GM19238 (cell line): ENCODE results near the gene MYO1E.
"Not testable (repeated sequence)": the region's sequence is repeated elsewhere in the genome, so short reads cannot be mapped to it uniquely, and the experiment has no call there.

Experiments used
- DNase-seq: peaks from one replicate; pipeline ENCODE4 v3.0.0; 2011; ENCODE audit warnings: low spot score; ENCODE audit not compliant: insufficient read length

Gene MYO1E

GRCh38 chr15:59352189-59352588 lies 20.5 kb downstream of the MYO1E start:
- no peak for DNase-seq

DNA sequence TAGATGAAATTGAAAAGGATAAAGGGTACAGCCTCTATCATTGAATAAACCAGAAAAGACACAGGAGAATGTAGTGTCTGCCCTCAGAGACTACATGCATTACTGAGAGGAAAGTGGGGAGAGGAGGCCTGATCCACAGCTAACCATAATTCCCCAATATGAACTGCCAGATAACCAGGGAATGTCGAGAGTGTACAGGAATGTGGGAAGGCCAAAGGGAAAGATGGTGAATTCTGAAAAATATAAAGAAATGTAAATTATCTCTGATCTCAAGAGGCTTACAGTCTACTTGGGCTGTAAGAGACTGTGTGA lies 22.3 kb downstream of the MYO1E start:
- no peak for DNase-seq

DNA sequence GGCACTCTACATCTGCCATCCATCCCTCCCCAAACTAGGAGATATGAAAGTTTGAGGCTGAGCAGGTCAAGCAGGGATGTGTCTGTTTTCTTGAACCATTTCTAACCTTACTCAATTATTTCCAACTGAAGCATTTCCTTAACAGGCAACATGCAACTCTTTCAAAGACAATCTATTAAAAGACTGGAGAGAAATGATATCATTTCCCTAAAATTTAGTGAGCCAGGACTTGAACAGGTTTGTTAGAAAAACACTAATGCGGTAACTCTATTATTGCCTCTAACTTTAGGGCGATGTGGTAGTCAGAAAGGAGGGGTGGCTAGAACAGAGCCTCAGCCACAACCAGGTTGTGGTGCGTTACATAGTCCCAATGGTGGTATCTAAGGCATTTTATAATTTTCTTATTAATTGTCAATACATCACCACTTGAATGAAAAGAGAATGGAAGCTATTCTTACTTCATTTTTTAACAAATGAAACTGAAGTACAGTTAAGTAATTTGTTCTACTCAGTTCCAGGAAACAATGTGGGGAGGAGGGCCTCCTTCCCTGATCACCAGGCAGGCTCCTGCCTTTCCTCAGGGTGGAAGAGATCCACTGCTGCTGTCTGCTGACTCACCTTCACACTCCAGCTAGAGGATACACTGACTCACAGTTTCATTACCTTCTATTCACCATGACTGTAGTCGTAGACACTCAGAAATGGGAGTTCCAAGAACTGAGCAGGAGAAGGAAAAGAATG lies 22.8 kb downstream of the MYO1E start:
- no peak for DNase-seq

DNA sequence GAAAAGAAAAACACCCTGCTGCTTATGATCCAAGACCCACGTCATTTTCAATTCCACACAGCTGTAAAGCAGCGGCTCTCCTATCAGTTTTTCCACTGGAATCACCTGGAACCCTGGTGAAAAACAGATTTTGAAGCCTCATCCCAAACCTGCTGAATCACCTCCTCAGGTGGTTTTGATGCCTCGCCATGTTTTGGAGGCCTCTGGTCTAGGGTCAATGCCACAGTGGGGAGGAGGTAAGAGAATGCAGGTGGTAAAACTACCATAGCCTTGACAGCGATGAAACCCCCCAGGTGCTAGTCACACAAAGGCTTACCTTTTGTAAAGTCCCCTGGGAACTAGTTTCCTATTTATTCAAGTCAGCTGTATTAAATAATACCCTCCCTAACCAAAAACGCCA lies 24.8 kb downstream of the MYO1E start:
- DNase-seq = no peak

- DNase-seq = no peak
These were observed 25.7 kb downstream of the MYO1E start for GRCh38 chr15:59346951-59347350.

DNA sequence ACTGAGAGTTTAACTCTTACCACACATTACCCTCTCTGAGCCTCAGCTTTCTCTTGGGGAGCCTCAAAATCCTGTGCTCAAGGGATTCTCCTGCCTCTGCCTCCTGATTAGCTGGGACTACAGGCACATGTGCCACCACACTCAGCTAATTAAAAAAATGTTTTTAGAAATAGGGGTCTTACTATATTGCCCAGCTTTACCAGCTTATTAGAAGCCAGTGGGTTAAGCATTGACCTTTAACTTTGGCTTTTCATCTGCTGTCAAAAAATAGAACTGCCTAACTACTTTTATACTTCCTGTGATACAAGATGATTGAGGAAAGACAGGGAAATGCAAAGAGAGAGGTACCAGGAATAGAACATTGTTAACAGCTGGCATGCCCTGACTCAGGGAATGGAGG lies 27.3 kb downstream of the MYO1E start:
- DNase-seq = no peak

DNA sequence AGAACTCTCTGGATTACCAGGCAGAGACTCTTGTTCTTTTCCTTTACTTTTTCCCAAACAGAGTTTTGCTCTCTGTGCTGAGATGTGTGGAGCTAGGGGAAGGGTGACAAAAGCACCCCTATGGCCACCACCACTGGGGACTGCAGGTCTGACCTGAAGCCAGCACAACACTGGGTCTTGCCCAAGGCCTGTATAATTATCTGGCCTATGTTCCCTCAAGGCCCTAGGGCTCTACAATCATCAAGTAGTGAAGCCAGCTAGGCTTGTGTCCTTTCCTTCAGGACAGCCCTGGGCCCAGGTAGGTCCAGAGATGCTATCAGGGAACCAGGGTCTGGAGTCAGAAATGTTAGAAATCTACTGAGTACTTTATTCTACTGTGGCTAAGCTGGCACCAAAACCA lies 28.4 kb downstream of the MYO1E start:
- DNase-seq = no peak

DNA sequence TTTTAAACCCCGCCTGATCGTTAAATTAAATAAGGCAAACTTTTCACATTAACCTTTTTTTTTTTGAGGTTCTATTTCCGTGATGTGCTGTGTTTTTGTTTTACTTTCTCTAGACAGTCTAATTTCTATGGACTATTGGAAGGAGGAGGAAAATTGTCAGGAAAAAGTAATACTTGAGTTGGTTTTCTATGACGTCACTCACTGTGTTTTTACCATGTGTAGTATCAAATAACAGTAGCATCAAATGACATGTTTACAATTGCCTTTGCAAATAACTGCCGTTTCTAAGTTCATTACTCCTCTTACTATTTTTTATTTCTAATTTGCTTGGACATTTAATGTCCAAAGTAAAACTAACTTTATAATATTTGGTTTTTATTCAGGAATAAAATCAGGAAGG lies 32.3 kb downstream of the MYO1E start:
- no peak for DNase-seq

DNA sequence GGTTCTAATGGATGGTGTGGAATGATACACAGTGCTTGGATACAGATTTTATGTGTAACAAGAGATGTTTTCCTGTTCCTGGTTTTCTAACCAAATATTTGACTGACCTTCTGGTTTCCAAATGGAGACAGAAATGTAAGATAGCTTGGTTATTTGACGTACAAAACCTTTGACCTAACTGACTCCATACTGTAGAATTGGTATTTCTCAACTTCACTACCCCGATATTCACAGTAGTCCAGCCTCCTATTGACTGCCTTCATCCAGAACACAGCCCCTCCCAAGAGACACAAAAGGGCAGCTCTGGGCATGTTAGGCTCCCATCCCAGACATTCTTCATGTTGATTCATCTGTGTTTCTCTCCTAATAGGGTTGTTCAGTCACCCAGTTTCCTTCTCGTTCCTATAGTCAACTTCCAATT lies 33.4 kb downstream of the MYO1E start:
- no peak for DNase-seq

GRCh38 chr15:59338414-59338813 lies 34.3 kb downstream of the MYO1E start:
- DNase-seq = no peak

DNA sequence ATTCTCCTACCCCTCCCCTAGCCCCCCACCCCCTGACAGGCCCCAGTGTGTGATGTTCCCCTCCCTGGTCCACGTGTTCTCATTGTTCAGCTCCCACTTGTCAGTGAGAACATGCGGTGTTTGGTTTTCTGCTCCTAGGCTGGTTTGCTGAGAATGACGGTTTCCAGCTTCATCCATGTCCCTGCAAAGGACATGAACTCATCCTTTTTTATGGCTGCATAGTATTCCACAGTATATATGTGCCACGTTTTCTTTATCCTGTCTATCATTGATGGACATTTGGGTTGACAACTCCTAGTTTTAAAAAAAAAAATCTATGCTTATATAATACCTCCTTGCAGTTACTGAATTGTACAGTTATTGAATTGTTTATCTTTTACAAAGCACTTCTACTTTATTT lies 35.9 kb downstream of the MYO1E start:
- not testable (repeated sequence) for DNase-seq

GRCh38 chr15:59335207-59335786 lies 37.4 kb downstream of the MYO1E start:
- DNase-seq = no peak

GRCh38 chr15:59334076-59334415 lies 38.6 kb downstream of the MYO1E start:
- no peak for DNase-seq

- no peak for DNase-seq
These were observed 39.1 kb downstream of the MYO1E start for GRCh38 chr15:59333401-59334075.

DNA sequence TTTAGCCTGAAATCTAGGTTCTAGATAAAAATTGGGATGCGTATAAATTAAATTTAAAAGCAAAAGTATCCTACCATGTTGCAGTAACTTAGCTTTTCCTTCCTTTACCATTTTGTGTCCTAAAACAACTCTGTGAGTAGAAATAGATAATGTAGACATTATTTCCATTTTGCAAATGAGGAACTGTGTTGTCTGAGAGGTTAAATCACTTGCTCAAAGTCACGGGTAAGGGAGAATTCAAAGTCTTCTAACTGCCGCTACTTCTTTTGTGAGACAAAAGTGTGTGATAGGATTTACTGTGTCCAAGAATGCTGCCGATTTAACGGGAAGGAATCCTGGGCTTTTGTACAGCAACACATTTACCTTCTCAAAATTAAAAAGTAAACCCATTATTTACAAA lies 40.7 kb downstream of the MYO1E start:
- DNase-seq = no peak

GRCh38 chr15:59330649-59331048 lies 42.0 kb downstream of the MYO1E start:
- no peak for DNase-seq

- no peak for DNase-seq
These were observed 42.9 kb downstream of the MYO1E start for GRCh38 chr15:59329570-59330350.

- DNase-seq = no peak
These were observed 43.6 kb downstream of the MYO1E start for GRCh38 chr15:59329091-59329490.

DNA sequence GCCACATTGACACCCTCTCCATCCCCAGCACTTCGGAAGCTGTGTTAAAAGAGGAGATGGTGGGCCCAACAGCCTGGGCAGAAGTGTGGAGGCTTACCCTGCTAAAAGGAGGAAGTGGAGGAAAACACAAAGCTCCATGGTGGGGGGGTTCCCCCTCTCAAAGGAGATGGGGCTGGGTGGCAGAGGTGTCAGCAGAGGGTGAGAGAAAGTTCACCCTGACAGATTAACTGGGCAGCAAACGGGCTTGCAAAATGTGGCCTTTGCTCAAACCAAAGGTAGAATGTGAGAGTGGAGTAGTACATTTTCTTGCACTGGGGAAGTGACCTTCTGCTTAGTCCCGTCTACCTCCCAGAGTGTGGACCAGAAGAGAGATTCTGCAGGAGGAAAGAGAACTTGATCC lies 44.7 kb downstream of the MYO1E start:
- DNase-seq = no peak

- DNase-seq = no peak
These were observed 45.8 kb downstream of the MYO1E start for GRCh38 chr15:59326856-59327255.

- no peak for DNase-seq
These were observed 50.5 kb downstream of the MYO1E start for GRCh38 chr15:59322056-59322759.
